Epithelial cell of proximal tubule (primary cell): ENCODE measurements around the gene C22orf23. TPM values are rescaled to one million over a fixed set of nuclear protein-coding genes. Genes with fewer than 3 reads are reported as not detected.
"Not testable (repeated sequence)": the region's sequence is repeated elsewhere in the genome, so short reads cannot be mapped to it uniquely, and the experiment has no call there.

ENCODE experiments used
- DNase-seq: peaks from one replicate; pipeline ENCODE4 v3.0.0-alpha.2; 2011; ENCODE audit warnings: low read depth
- H3K4me3 ChIP-seq: 2 replicates; pipeline ENCODE4 v1.5.1; 2011; ENCODE audit warnings: low read depth, mild to moderate bottlenecking, low read length
- total RNA-seq: library from RNA; depleted of rRNA; stranded (reverse); fragments of >200 nt; gene quantifications from 2 replicates; pipeline ENCODE4 v1.2.3, GENCODE V29; 2015
- TF ChIP-seq, protein P1 (sequence below): conservative IDR thresholded peaks from 2 replicates; pipeline ENCODE4 v1.5.1; 2012; ENCODE audit warnings: low read depth, mild to moderate bottlenecking, low read length

Gene C22orf23
- total RNA-seq, 1 donor from 2014 or later = not detected

GRCh38 chr22:37954686-37955085 is 1.3 kb upstream of the C22orf23 start:
- no peak for DNase-seq
- TF ChIP-seq, protein P1, sequence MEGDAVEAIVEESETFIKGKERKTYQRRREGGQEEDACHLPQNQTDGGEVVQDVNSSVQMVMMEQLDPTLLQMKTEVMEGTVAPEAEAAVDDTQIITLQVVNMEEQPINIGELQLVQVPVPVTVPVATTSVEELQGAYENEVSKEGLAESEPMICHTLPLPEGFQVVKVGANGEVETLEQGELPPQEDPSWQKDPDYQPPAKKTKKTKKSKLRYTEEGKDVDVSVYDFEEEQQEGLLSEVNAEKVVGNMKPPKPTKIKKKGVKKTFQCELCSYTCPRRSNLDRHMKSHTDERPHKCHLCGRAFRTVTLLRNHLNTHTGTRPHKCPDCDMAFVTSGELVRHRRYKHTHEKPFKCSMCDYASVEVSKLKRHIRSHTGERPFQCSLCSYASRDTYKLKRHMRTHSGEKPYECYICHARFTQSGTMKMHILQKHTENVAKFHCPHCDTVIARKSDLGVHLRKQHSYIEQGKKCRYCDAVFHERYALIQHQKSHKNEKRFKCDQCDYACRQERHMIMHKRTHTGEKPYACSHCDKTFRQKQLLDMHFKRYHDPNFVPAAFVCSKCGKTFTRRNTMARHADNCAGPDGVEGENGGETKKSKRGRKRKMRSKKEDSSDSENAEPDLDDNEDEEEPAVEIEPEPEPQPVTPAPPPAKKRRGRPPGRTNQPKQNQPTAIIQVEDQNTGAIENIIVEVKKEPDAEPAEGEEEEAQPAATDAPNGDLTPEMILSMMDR = no peak
- H3K4me3 ChIP-seq = peak overlapping the region; percentile 77

- no peak for DNase-seq
- TF ChIP-seq, protein P1 = no peak
- H3K4me3 ChIP-seq = peak overlapping the region; percentile 77
Observed at GRCh38 chr22:37953062-37953436, 352 bp downstream of the C22orf23 start.

DNA sequence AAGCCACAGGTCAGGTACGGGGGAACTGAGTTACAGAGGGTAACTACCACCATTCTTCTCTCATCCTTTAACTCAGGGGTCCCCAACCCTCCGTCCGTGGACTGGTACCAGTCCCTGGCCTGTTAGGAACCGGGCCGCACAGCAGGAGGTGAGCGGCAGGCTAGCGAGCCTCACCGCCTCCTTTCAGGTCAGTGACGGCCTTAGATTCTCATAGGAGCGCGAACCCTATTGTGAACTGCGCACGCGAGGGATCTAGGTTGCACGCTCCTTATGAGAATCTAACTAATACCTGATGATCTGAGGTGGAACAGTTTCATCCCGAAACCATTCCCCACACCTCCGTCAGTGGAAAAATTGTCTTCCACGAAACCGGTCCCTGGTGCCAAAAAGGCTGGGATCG is 772 bp downstream of the C22orf23 start:
- DNase-seq = not testable (repeated sequence)
- peak overlapping the region; percentile 77 for H3K4me3 ChIP-seq

DNA sequence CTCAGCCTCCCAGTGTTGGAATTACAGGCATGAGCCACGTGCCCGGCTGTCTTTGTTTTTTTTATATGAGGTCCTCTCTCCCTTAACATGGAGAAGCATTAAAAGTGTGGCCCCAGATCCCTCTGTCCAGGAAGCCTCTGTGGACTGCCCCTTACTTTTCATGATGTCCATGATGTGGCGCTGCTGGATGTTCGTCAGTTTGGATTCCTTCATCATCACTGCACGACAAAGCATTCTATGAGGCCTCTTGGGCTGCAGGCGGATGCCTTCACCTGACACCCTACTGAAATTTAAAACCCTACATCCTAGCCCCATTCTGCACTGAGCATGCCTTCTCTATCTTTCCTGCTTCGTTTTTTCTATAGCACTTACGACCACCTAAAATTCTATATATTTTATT is 2.1 kb downstream of the C22orf23 start:
- no peak for DNase-seq
- TF ChIP-seq, protein P1 = no peak
- H3K4me3 ChIP-seq = no peak overlapping the region

DNA sequence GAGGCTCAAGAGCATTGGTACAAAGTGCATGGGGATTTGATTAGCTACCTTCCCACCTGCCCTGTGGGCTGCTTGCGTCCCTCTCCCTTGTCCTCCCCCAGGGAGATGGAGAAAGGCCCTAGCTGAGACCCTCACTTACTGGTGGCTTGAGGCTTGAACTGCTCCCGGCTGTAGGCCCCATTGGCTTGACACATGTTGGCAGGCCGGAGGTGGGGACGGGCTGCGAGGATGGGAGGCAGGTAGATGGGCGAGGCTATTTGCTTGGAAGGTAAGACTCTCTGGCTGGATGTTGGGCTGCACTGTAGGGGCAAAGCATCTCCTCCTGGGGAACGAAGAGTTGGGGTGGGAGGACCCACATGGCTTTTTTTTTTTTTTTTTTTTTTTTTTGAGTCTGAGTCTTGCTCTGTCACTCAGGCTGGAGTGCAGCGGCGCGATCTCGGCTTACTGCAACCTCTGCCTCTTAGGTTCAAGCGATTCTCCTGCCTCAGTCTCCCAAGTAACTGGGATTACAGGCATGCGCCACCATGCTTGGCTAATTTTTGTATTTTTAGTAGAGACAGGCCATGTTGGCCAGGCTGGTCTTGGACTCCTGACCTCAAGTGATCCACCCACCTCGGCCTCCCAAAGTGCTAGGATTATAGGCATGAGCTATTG is 6.1 kb downstream of the C22orf23 start:
- not testable (repeated sequence) for DNase-seq, H3K4me3 ChIP-seq

GRCh38 chr22:37944423-37944822 is 9.0 kb downstream of the C22orf23 start:
- DNase-seq, H3K4me3 ChIP-seq: not testable (repeated sequence)

GRCh38 chr22:37943825-37944198 is 9.6 kb downstream of the C22orf23 start:
- DNase-seq = no peak
- H3K4me3 ChIP-seq = no peak overlapping the region
- TF ChIP-seq, protein P1 = no peak

GRCh38 chr22:37943136-37943824 is 10.1 kb downstream of the C22orf23 start:
- TF ChIP-seq, protein P1 = no peak
- DNase-seq = no peak
- no peak overlapping the region for H3K4me3 ChIP-seq
